ENCODE measurements around the gene KLHL29. TPM values are rescaled to one million over a fixed set of nuclear protein-coding genes. Genes with fewer than 3 reads are reported as not detected.

Gene KLHL29
- polyA plus RNA-seq, 3 donors, result 0.03 TPM; not detected in 2

GRCh38 chr2:23433282-23433681 lies 48.3 kb downstream of the KLHL29 start:
- WGBS (ENCODE audit: insufficient coverage), result 94% methylated on average over 5 of the region's 6 CpGs

GRCh38 chr2:23434721-23435121 lies 49.7 kb downstream of the KLHL29 start:
- no peaks in the 10 kb centered on the region for H3K79me2 ChIP-seq (ENCODE audit: insufficient read depth, low read length)
- Mint-ChIP-seq H3K4me3 (peak overlapping the region in 1 of 2 donors; percentile 1), H3K27me3 (ENCODE audit: low read depth in 3 of 3) (peaks cover 14 to 26% (median 17%) of the 10 kb centered on the region in 3 donors), H3K27ac (no peak overlapping the region), H3K9me3 (peaks cover 0 to 6% (median 2%) of the 10 kb centered on the region in 7 donors), H3K4me1 (no peaks in the 10 kb centered on the region), H3K36me3 (no peaks in the 10 kb centered on the region)
- no peak overlapping the region for H3K4me3 ChIP-seq (replicated peaks in 1 of 3; ENCODE audit: low read depth in 2 of 3, low read length in 3 of 3)
- H3K36me3 ChIP-seq (replicated peaks in 1 of 2; ENCODE audit: control insufficient read depth in 1 of 2, insufficient read depth in 2 of 2, low read length in 2 of 2), result no peaks in the 10 kb centered on the region
- 81% methylated on average over 6 of the region's 6 CpGs for WGBS (ENCODE audit: insufficient coverage)
- no peaks in the 10 kb centered on the region for H3K9me3 ChIP-seq (replicated peaks in 1 of 2; ENCODE audit: control insufficient read depth in 1 of 2, insufficient read depth in 1 of 2, low read length in 2 of 2)
- no peaks in the 10 kb centered on the region for H4K20me1 ChIP-seq (ENCODE audit: insufficient read depth, low read length)
- H3K4me1 ChIP-seq (ENCODE audit: control insufficient read depth in 1 of 2, insufficient read depth in 2 of 2, low read length in 2 of 2), result no peaks in the 10 kb centered on the region
- no peak overlapping the region for H2AFZ ChIP-seq (ENCODE audit: insufficient read depth, low read depth, low read length, poor library complexity, severe bottlenecking)
- H3K27ac ChIP-seq (ENCODE audit: low read depth in 1 of 2, low read length in 2 of 2), result no peak overlapping the region
- H3K4me2 ChIP-seq (replicated peaks; ENCODE audit: extremely low read depth, low read length, poor library complexity, severe bottlenecking), result no peak overlapping the region
- H3K9ac ChIP-seq (ENCODE audit: insufficient read depth, low read length, poor library complexity, severe bottlenecking), result no peak overlapping the region
- TF ChIP-seq CTCF (IDR thresholded peaks at IDR 0.05), result no peak
- intact Hi-C loops (cut with micrococcal nuclease), result no loop called here
- H3K27me3 ChIP-seq (ENCODE audit: control insufficient read depth in 2 of 2, insufficient read depth in 2 of 2, low read length in 2 of 2), result peaks cover 0 to 9% of the 10 kb centered on the region in 2 donors
- DNase-seq, result no peak

More at GRCh38 chr2:23433282-23433681, 48.3 kb downstream of the KLHL29 start:
- H3K36me3 Mint-ChIP-seq, result no peaks in the 10 kb centered on the region
- Histone ChIP-seq H3K36me3 (replicated peaks in 1 of 2; ENCODE audit: control insufficient read depth in 1 of 2, insufficient read depth in 2 of 2, low read length in 2 of 2) (no peaks in the 10 kb centered on the region), H2AFZ (ENCODE audit: insufficient read depth, low read depth, low read length, poor library complexity, severe bottlenecking) (no peak overlapping the region), H3K4me2 (replicated peaks; ENCODE audit: extremely low read depth, low read length, poor library complexity, severe bottlenecking) (no peak overlapping the region), H3K27ac (ENCODE audit: low read depth in 1 of 2, low read length in 2 of 2) (no peak overlapping the region), H3K79me2 (ENCODE audit: insufficient read depth, low read length) (no peaks in the 10 kb centered on the region), H3K9me3 (replicated peaks in 1 of 2; ENCODE audit: control insufficient read depth in 1 of 2, insufficient read depth in 1 of 2, low read length in 2 of 2) (no peaks in the 10 kb centered on the region), H4K20me1 (ENCODE audit: insufficient read depth, low read length) (no peaks in the 10 kb centered on the region), H3K4me3 (replicated peaks in 1 of 3; ENCODE audit: low read depth in 2 of 3, low read length in 3 of 3) (no peak overlapping the region), H3K4me1 (ENCODE audit: control insufficient read depth in 1 of 2, insufficient read depth in 2 of 2, low read length in 2 of 2) (no peaks in the 10 kb centered on the region), H3K9ac (ENCODE audit: insufficient read depth, low read length, poor library complexity, severe bottlenecking) (no peak overlapping the region), H3K27me3 (ENCODE audit: control insufficient read depth in 2 of 2, insufficient read depth in 2 of 2, low read length in 2 of 2) (peaks cover 0 to 9% of the 10 kb centered on the region in 2 donors)
- peak overlapping the region in 1 of 2 donors; percentile 20 for H3K4me3 Mint-ChIP-seq
- H3K27ac Mint-ChIP-seq, result no peak overlapping the region
- intact Hi-C loops (cut with micrococcal nuclease), result no loop called here
- no peak for TF ChIP-seq CTCF (IDR thresholded peaks at IDR 0.05)
- H3K9me3 Mint-ChIP-seq, result peaks cover 0 to 6% (median 2%) of the 10 kb centered on the region in 7 donors
- peaks cover 14 to 28% (median 17%) of the 10 kb centered on the region in 3 donors for H3K27me3 Mint-ChIP-seq (ENCODE audit: low read depth in 3 of 3)
- DNase-seq, result no peak
- no peaks in the 10 kb centered on the region for H3K4me1 Mint-ChIP-seq
